Measurements from ENCODE around the gene RENBP. TPM values are rescaled to one million over a fixed set of nuclear protein-coding genes. Genes with fewer than 3 reads are reported as not detected.

Gene RENBP
- total and polyA plus RNA-seq, 2 of the 13 experiments (the other 11 are each of a cell fraction or from before 2014, with no cell fraction given) = 1.4 to 2.6 TPM

- TF ChIP-seq KMT2A (CRISPR knock-in tag; IDR thresholded peaks at IDR 0.05) (no peak), TFDP1 (CRISPR knock-in tag; IDR thresholded peaks at IDR 0.05; ENCODE audit: borderline replicate concordance) (0 out of 2 replicates have a peak, but pooled peaks have one; percentile 58), DZIP1 (CRISPR knock-in tag; IDR thresholded peaks at IDR 0.05) (no peak), KLF12 (CRISPR knock-in tag; IDR thresholded peaks at IDR 0.05; ENCODE audit: borderline replicate concordance) (0 out of 2 replicates have a peak, but pooled peaks have one; percentile 39), E2F2 (CRISPR knock-in tag; IDR thresholded peaks at IDR 0.05; ENCODE audit: borderline replicate concordance) (no peak), PITX1 (CRISPR knock-in tag; IDR thresholded peaks at IDR 0.05) (no peak), SETDB1 (CRISPR knock-in tag; IDR thresholded peaks at IDR 0.05; ENCODE audit: borderline replicate concordance) (no peak), ZFX (CRISPR knock-in tag; IDR thresholded peaks at IDR 0.05; ENCODE audit: low read depth) (0 out of 2 replicates have a peak, but pooled peaks have one; percentile 0), NR2F2 (IDR thresholded peaks at IDR 0.05; ENCODE audit: borderline replicate concordance, low read depth) (no peak), ZBTB42 (CRISPR knock-in tag; IDR thresholded peaks at IDR 0.05) (no peak), SP1 (IDR thresholded peaks at IDR 0.05) (no peak), SP1 (CRISPR knock-in tag; IDR thresholded peaks at IDR 0.05) (peak; percentile 35; the same call in 1 of the 2 replicates), ZNF839 (CRISPR knock-in tag; IDR thresholded peaks at IDR 0.05; ENCODE audit: borderline replicate concordance) (no peak), ZNF574 (CRISPR knock-in tag; IDR thresholded peaks at IDR 0.05) (0 out of 2 replicates have a peak, but pooled peaks have one; percentile 0), SMC3 (IDR thresholded peaks at IDR 0.05; ENCODE audit: low read length) (no peak), ZNF737 (CRISPR knock-in tag; IDR thresholded peaks at IDR 0.05; ENCODE audit: borderline replicate concordance) (no peak), ATF2 (CRISPR knock-in tag; IDR thresholded peaks at IDR 0.05) (no peak), FOXA3 (CRISPR knock-in tag; IDR thresholded peaks at IDR 0.05) (no peak), MYC (CRISPR knock-in tag; IDR thresholded peaks at IDR 0.05; ENCODE audit: borderline replicate concordance) (no peak; the same call in 1 of the 2 replicates), ZFY (CRISPR knock-in tag; IDR thresholded peaks at IDR 0.05) (no peak; the same call in none of the 2 replicates), ZNF451 (CRISPR knock-in tag; IDR thresholded peaks at IDR 0.05) (no peak)
These were observed 28.1 kb upstream of the RENBP start, which contains the start of gene TMEM187 (continued) for GRCh38 chrX:153972368-153973126.

Measured in HepG2 (cell line).